Ramos (cell line): ENCODE data around the gene BABAM1.

Source experiments
- in situ Hi-C: fragments of 300-500 bp; cut with MboI; formaldehyde crosslinking; loops from one replicate; pipeline ENCODE4 v1.14.3; 2022; ENCODE audit warnings: low sequenced_read_pairs; ENCODE audit not compliant: unreplicated experiment

Gene BABAM1

DNA sequence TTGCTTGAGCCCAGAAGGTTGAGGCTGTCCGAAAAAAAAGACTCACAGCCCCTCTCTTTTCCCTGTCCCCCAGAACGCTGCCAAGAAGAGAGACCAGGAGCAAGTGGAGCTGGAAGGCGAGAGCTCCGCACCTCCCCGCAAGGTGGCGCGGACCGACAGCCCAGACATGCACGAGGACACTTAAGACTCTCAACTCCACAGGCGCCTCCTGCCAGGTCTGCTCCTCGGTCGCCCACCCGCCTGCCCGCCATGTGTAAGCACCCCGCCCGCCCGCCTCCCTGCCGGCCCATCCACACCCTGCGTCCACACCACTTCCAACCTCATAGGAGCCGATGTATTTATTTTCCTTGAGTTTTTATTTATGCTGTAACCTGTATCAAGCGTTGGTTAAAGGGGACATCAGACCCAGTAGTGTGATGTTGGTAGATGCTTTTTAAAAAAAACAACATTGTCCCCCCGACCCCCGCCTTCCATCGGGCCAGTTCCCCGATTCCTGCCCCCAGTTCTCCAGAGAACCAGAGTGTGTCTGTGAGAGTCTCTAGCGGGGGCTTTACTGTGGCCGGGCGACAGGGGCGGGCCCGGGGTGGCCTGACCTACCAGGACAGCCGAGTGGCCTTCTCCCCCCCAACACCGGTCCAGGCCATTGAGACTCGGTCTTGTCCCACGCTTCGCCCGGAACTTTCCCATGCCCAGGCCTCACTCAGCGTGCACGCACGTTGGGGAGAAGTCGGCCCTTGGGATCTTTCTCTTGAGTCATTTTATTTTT is 52.4 kb downstream of the BABAM1 start:
- in situ Hi-C loops = no loop called here

DNA sequence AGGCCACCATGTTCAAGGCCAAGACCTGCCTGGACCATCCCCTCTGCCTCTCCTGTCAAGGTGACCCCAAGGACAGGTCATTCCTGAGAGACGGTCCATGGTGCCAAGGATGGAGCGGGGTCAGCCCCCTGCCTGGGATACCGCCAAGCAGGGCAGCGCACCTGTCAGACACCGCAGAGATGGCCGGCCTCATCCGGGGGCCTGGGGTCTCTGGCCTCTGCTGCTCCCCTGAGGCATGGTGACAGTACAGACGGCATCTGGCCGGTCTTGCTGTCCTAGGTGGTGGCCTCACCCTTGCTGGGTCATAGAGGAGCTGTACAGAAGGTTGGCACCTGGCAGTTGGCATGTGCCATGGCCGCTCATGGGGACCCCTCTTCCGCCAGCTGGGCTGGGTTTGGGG is 53.2 kb downstream of the BABAM1 start:
- in situ Hi-C loops = no loop called here

DNA sequence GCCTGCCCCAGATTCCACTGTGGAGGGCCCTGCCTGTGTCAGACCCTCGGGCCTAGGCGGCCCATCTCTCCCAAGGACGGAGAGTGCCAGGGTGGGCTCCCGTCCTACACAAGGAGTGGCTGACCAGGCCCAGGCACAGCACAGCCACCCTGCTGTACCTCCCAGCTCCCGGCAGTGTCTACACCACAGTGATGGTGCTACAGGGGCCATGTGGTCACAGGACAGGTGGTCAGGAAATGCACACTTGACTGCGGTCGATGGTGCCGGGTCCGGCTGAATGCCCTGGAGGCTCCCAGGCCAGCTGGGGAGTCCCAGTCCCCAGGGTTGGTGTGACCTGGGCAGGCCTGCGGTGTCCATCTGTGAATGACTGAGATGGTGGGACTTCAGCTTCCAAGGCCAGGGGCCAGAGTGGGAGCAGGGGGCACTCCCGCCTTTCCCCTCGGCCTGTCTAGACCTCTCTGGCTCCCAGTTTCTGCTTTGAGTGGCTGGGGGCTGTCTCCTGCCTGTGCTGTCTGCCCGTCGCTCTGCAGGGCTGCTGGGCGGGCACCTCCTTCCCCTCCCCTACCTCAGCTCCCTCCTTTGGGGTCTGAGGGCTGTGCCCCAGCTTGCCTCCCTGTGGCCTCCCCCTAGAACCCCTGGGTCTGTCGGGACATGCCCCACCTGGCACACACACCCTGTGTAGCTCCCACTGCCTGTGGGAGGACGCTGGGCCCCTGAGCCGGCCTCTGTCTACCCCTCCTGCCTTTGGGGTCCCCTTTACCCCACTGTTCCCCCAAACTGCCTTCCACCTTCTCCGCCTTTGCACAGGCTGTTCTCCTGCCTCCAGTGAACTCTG is 54.6 kb downstream of the BABAM1 start:
- in situ Hi-C loops = no loop called here

DNA sequence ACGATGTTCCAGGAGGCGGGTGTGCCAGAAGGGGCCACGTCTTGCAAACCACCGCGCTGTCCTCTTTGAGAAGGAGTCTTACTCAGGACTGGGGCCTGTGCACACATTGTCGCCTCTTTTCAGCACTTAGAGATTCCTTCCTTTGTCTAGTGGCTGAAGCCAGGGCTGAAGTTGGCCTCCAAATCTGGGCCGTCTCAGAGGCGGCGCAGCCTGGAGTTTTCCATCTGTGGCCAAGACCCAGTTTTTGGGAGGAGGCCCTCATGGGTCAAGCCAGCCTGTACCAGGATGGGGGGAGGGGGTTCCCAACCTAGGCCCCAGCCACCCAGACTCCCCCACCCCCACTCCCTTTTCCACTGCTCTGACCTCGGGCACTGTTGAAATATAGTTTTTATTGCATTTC is 55.6 kb downstream of the BABAM1 start:
- in situ Hi-C loops = no loop called here

DNA sequence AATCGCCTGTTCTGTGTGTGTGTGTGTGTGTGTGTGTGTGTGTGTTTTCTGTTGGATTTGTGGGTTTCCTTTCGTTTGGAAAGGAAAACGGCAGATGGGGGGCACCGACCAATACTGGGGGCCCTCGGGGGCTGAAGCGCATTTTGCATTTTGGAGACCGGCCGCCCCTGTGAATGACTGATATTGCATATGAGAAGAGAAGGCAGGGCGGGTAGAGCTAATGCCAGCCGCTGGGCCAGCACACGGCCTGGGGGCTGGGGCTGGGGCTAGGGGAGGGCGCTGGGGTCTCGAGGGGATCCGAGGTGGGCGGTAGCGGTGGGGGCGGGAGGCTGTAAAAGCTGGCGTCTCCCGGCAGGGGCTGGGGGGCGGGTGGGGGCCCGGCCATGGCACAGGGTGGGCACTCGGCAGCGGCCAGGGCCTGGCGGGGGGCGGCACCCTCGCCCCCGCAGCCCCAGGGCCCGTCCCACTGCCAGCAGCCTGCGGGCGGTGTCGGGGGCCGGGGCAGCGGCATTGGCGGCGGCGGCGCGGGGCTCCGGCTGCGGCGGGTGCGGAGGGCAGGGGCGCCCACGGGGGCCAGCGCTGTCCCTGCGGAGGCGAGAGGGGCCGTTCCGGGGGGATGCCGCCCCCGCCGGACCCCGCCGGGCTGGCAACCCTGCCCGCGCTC is 56.2 kb downstream of the BABAM1 start:
- in situ Hi-C loops = no loop called here

DNA sequence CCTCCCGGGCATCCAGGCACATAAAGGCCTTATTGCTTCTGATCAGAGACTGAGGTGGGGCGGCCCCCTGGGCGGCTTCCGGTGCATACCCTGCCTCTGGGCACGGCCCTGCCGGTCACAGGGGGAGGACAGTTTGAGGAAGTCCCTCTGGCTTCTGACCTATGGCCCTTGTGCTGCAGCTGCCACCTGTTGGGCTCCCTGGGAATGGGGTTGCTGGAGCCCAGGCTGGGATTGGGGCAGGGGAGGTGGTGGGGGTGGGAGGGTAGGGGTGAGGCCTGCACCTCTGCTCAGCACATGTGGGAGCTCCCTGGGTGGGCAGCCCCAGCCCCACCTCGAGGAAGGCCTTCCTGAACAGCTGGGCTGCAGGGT is 56.7 kb downstream of the BABAM1 start:
- in situ Hi-C loops = no loop called here

DNA sequence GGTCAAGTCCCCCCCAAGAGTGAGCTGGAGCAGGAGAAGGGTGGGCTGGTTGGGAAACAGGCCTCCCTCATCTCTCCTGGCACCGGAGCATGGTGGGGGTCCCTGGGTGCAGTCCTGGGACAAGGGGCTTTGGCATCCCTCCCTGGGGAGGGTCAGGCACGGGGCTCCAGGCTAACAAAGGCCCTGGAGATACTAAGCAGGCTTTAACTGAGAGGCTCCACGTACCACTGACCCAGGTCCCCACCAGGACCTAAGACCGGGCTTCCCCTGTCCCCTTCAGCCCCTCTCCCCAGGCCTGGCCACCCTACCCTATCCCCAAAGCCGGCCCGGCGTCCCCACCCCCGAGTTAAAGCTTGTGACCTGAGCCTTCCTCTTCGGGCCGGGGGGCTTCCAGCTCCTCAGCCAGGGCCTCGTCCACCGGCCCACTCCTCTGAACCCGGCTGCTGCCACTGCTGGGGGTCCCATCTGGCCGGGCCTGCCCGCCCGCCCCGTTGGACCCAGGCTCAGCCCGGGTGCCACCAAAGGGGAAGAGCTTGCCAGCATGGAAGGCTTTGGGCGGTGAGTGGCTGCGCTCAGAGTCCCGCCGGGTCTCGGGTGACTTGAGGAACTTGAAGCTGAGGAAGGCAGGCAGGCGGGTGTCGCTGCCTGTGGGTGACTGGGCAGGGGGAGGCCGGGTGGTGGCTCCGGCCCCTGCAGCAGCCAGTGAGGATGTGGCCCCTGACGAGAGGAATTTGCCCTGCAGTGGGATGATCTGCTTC is 57.3 kb downstream of the BABAM1 start:
- in situ Hi-C loops = no loop called here

DNA sequence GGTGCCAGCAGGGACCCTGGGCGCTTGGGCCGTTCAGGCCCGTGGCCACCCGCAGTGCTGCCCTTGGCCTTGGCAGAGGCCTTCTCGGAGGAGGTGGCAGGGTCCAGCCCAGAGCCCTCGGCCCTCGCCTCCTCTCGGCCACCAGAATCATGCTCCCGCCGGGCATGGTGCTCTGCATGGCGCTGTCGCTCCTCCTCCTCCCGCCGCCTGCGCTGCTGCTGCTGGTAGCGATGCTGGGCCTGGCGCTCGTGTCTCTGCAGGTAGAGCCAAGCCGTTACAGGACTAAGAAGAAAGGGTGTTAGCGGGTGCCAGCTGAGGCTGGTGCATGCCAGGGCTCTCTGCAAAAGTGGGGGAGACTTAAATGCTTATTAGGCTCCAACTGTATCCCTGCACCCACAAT is 57.9 kb downstream of the BABAM1 start:
- in situ Hi-C loops = no loop called here

DNA sequence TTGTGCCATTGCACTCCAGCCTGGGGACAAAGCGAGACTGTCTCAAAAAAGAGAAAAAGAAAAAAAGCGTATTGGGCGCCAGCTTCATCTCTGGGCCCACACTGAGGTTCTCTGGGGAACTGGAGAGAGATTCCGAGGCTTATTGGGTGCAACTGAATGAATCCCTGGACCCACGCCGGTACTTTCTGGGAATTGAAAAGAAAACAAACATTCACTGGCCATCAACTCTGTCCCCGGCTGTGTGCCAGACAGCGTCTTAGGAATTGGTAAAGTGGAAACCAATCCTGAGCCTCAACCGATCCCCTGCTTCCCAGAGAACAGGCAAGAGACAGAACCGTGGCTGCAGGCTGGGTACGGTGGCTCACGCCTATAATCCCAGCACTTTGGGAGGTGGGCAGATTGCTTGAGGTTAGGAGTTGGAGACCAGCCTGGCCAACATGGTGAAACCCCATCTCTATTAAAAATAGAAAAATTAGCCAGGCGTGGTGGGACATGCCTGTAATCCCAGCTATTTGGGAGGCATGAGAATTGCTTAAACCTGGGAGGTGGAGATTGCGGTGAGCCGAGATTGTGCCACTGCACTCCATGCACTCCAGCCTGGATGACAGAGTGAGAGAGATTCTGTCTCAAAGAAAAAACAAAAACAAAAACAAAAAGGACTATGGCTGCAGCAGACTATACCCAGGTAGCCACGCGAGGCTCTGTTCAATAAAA is 58.8 kb downstream of the BABAM1 start:
- in situ Hi-C loops = no loop called here

DNA sequence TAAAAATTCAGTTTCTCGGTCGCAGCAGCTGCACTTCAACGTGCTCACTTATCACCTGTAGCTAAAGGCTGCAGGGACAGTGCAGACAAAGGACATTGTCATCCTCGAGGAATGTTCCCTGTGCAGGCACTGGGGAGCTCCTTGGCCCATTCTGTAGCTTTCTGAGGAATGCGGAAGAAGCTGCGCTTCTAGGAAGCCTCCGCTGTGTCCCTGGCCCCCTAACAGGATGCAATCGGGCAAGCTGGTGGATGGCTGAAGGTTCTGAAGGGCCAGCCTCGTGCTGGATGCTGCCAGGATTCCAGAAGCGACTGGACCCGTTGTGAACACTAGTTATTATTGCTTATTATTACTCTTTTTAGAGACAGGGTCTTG is 59.3 kb downstream of the BABAM1 start:
- in situ Hi-C loops = no loop called here

DNA sequence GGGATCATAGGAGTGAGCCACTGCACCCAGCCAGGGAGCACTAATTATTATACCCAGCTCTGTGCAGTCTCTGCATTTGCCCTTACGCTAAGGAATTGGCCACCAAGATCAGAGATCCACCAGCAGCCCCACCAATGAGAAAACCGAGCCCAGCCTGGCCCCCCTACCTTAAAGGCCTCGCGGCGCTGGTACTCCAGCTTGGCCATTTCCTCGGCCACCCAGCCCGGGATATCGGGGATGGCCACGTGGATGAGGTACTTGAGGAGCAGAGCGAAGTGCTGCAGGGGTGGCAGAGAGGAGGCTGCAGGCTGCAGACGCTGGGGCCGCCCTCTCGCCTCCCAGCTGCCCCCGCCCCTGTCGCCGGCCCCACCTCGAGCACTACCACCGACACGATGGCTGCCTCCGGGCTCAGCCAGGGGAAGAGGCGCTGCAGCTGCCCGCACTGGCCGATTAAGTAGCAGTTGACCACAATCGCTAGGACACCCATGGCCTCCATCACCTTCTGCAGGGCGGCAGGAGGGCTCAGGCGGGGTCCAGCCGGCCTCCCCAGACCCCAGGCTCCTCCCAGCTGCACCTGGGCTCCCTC is 59.9 kb downstream of the BABAM1 start:
- in situ Hi-C loops = no loop called here

DNA sequence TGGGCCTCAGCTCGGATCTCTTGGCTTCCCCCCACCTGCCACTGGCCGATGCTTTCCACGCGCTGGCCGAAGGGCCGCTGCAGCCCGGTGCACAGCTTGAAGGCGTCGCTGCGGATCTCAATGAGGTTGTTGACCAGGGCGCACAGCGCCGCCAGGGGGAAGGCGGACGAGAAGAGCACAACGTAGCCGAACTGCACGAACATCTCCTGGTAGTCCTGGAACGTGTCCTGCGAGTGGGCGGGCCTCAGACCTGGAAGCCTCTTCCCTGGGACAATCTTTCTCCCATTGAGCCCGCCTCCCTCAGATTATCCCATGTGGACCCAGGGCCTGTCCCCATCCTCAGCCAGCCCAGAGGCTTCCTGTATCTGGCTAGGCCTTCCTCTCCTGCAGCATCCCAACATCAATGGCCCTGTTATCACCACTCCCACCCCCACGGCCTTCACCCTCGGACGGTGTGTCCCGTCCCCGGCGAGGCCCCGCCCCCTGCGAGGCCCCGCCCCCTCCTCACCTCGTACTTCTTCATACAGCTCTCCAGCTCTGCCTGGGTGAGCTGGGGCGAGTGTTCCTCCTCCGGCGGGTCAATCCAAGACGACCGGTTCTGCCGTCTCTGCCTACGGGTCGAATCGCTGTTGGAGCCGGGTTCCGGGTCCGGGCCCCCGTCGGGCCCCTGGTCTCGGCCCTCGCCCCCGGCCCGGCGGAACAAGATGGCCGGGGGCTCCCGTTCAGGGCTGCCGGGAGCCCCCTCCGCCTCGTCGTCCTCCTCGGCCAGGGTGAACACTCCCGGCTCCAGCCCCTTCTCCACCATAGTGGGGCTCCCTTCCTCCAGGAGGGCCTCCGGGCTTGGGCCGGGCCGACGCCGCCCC is 60.6 kb downstream of the BABAM1 start:
- in situ Hi-C loops = no loop called here
